K562 (cell line): ENCODE measurements around the gene HTR4. TPM values are rescaled to one million over a fixed set of nuclear protein-coding genes. Genes with fewer than 3 reads are reported as not detected.

ENCODE experiments used
- ATAC-seq: fragments of 200-7000 bp; cut with Tn5 transposase; 3 replicates; pipeline ENCODE4 v1.9.1; 2020; ENCODE audit warnings: moderate library complexity
- BruUV-seq: library from RNA; stranded (reverse); fragments of 400-500 nt; replicated peaks from 2 replicates; lab custom pipeline; 2021; lab: Mats Ljungman, UMichigan
- CTCF ChIA-PET: fragments of 300-600 bp; formaldehyde crosslinking; extraction: SDS; loops from one replicate; lab custom pipeline; 2021; ENCODE audit warnings: low intra/inter-chr PET ratio; lab: Yijun Ruan, JAX
- POLR2A ChIA-PET: fragments of 300-600, 350-650 bp; sonication (Branson Sonifier 250); formaldehyde crosslinking; extraction: SDS; loops from one replicate; lab custom pipeline; 2021; ENCODE audit warnings: antibody characterized with exemption, inconsistent platforms; lab: Yijun Ruan, JAX
- DNase-seq, 4 experiments: peaks; one replicate each; pipeline versions ENCODE4 v3.0.0 to v3.0.0-alpha.2; 2011 to 2018; ENCODE audit warnings: low spot score in 3 of 4, mixed read lengths in 3 of 4; ENCODE audit errors: extremely low read depth in 1 of 4
- FAIRE-seq: peaks from 2 replicates; lab custom pipeline; 2011; peaks lifted over from hg19 to GRCh38; lab: Jason Lieb, UNC
- H2AFZ ChIP-seq: 2 replicates; pipeline ENCODE4 v1.6.0; 2011; ENCODE audit warnings: low read depth, low read length, control low read depth, inconsistent platforms
- H3K27ac ChIP-seq: fragments of 200-600 bp; 3 replicates; pipeline ENCODE4 v1.8.0; 2011; ENCODE audit warnings: low read depth, mild to moderate bottlenecking, control low read depth, inconsistent platforms, low read length, moderate library complexity, mixed read lengths; ENCODE audit errors: extremely low read depth
- H3K27me3 ChIP-seq, 2 experiments: fragments of 300-600 bp in 1 of 2; 2 replicates in 1 of 2; 3 replicates in 1 of 2; pipeline versions ENCODE4 v1.6.0 to v1.8.0; 2011; ENCODE audit warnings: inconsistent platforms in 2 of 2, low read length in 2 of 2, mild to moderate bottlenecking in 1 of 2, mixed read lengths in 1 of 2, moderate library complexity in 1 of 2; ENCODE audit not compliant: control insufficient read depth in 2 of 2, insufficient read depth in 2 of 2
- H3K36me3 ChIP-seq: fragments of 300-600 bp; 3 replicates; pipeline ENCODE4 v1.8.0; 2011; ENCODE audit warnings: mild to moderate bottlenecking, low read length, inconsistent platforms; ENCODE audit not compliant: control insufficient read depth, insufficient read depth
- H3K4me1 ChIP-seq, 2 experiments: fragments of 200-600 bp in 1 of 2; replicated peaks in 1 of 2; 2 replicates in 1 of 2; 3 replicates in 1 of 2; pipeline versions ENCODE4 v1.5.1 to v1.8.0; 2011; ENCODE audit warnings: inconsistent platforms in 2 of 2, low read length in 2 of 2, mild to moderate bottlenecking in 1 of 2, mixed read lengths in 1 of 2, moderate library complexity in 1 of 2; ENCODE audit not compliant: control insufficient read depth in 2 of 2, insufficient read depth in 2 of 2
- H3K4me2 ChIP-seq: 2 replicates; pipeline ENCODE4 v1.6.1; 2011; ENCODE audit warnings: low read length, control low read depth, inconsistent platforms, mixed read lengths; ENCODE audit not compliant: insufficient read depth
- H3K4me3 ChIP-seq: fragments of 200-600 bp; sonication (generic), shearing (Covaris generic); 2 replicates; pipeline ENCODE4 v1.5.1; 2016; ENCODE audit warnings: control low read depth, inconsistent platforms
- H3K79me2 ChIP-seq: fragments of 200-600 bp; 3 replicates; pipeline ENCODE4 v1.8.0; 2011; ENCODE audit warnings: low read length, inconsistent platforms; ENCODE audit not compliant: control insufficient read depth, insufficient read depth
- H3K9ac ChIP-seq, 2 experiments: 2 replicates each; pipeline versions ENCODE4 v1.6.0 to v1.6.1; 2011; ENCODE audit warnings: low read depth in 2 of 2, low read length in 2 of 2, control low read depth in 1 of 2, inconsistent platforms in 1 of 2, mild to moderate bottlenecking in 1 of 2, mixed read lengths in 1 of 2; ENCODE audit not compliant: insufficient read depth in 1 of 2
- H3K9me1 ChIP-seq: one replicate; pipeline ENCODE4 v1.6.0; 2011; ENCODE audit warnings: inconsistent platforms, mild to moderate bottlenecking, low read length, moderate library complexity; ENCODE audit not compliant: control insufficient read depth, insufficient read depth
- H3K9me3 ChIP-seq: replicated peaks from 2 replicates; pipeline ENCODE4 v1.5.1; 2011; ENCODE audit warnings: low read depth, low read length, inconsistent platforms; ENCODE audit not compliant: control insufficient read depth, insufficient read depth
- H4K20me1 ChIP-seq: replicated peaks from 2 replicates; pipeline ENCODE4 v1.6.1; 2011; ENCODE audit warnings: low read length, inconsistent platforms, mixed read lengths; ENCODE audit not compliant: control insufficient read depth, insufficient read depth
- CGGBP1 ChIP-seq: fragments of 250-450 bp; sonication (Bioruptor Pico); IDR thresholded peaks from 2 replicates; pipeline ENCODE4 v1.9.0; 2021; ENCODE audit warnings: mild to moderate bottlenecking
- DNMT1 ChIP-seq: fragments of 450-650 bp; IDR thresholded peaks from 2 replicates; pipeline ENCODE4 v1.6.1; 2016; ENCODE audit warnings: antibody characterized with exemption, mild to moderate bottlenecking
- GTF2B ChIP-seq: IDR thresholded peaks from 2 replicates; pipeline ENCODE4 v1.6.1; 2011; ENCODE audit not compliant: insufficient read length; ENCODE audit errors: extremely low read depth
- HMGXB4 ChIP-seq: sonication (generic); formaldehyde crosslinking; IDR thresholded peaks from 2 replicates; pipeline ENCODE4 v1.8.1; 2023; ENCODE audit warnings: mild to moderate bottlenecking, missing genetic modification reagents
- KLF13 ChIP-seq: fragments of 450-650 bp; IDR thresholded peaks from 2 replicates; pipeline ENCODE4 v1.6.1; 2016; ENCODE audit warnings: missing genetic modification characterization, low read depth, mild to moderate bottlenecking, missing compliant biosample characterization, moderate library complexity, borderline replicate concordance
- MAX ChIP-seq: sonication (generic); formaldehyde crosslinking; IDR thresholded peaks from 2 replicates; pipeline ENCODE4 v1.9.0; 2022; ENCODE audit warnings: mild to moderate bottlenecking, missing genetic modification reagents
- MLLT1 ChIP-seq, 2 experiments: fragments of 450-650 bp; IDR thresholded peaks; 2 replicates each; pipeline ENCODE4 v1.6.1; 2016
- NR4A1 ChIP-seq, 2 experiments: fragments of 250-450 bp in 1 of 2; fragments of 450-650 bp in 1 of 2; sonication (Bioruptor Pico) in 1 of 2; IDR thresholded peaks; 2 replicates each; pipeline versions ENCODE4 v1.4.0 to v1.6.1; 2016 to 2020; ENCODE audit warnings: mild to moderate bottlenecking in 2 of 2, missing compliant biosample characterization in 1 of 2, missing genetic modification characterization in 1 of 2, moderate library complexity in 1 of 2
- RCOR1 ChIP-seq, 2 experiments: IDR thresholded peaks; 2 replicates each; pipeline ENCODE4 v1.6.1; 2012; ENCODE audit warnings: low read depth in 2 of 2, low read length in 2 of 2, borderline replicate concordance in 1 of 2, improper control_type of control experiment in 1 of 2
- TARDBP ChIP-seq: fragments of 450-650 bp; IDR thresholded peaks from 2 replicates; pipeline ENCODE4 v1.6.1; 2016
- TCFL5 ChIP-seq: fragments of 250-450 bp; sonication (Bioruptor Pico); conservative IDR thresholded peaks from 2 replicates; pipeline ENCODE4 v1.6.1; 2021; ENCODE audit warnings: mild to moderate bottlenecking, moderate library complexity, matching md5 sums
- ZNF224 ChIP-seq: sonication (generic); formaldehyde crosslinking; IDR thresholded peaks from 2 replicates; pipeline ENCODE4 v1.8.0; 2022; ENCODE audit warnings: mild to moderate bottlenecking, missing genetic modification reagents
- ZNF253 ChIP-seq: fragments of 250-450 bp; sonication (Bioruptor Pico); conservative IDR thresholded peaks from 2 replicates; pipeline ENCODE4 v1.6.1; 2021; ENCODE audit warnings: mild to moderate bottlenecking
- ZNF764 ChIP-seq: fragments of 250-450 bp; sonication (Bioruptor Pico); IDR thresholded peaks from 2 replicates; pipeline ENCODE4 v1.4.0; 2020; ENCODE audit warnings: low read depth, mild to moderate bottlenecking, moderate library complexity
- WGBS: fragments of 100-300 bp; shearing (Covaris generic); methylation state at CpG from one replicate; pipeline ENCODE4 v1.1.6; 2016; ENCODE audit warnings: low coverage, mixed read lengths; ENCODE audit not compliant: insufficient coverage; ENCODE audit errors: missing lambda C conversion rate; 5-methylcytosine and 5-hydroxymethylcytosine counted together
- in situ Hi-C: fragments of 300-500 bp; cut with MboI; formaldehyde crosslinking; loops from 4 replicates; pipeline ENCODE4 v1.15.0; 2018; ENCODE audit warnings: inconsistent platforms, mixed read lengths
- intact Hi-C: fragments of 100-400 bp; cut with micrococcal nuclease; formaldehyde crosslinking; loops from 2 replicates; pipeline ENCODE4 v1.14.2; 2022
- polyA plus RNA-seq, 8 experiments: library from polyadenylated mRNA; depleted of rRNA in 4 of 8; stranded (reverse) in 5 of 8; unstranded in 3 of 8; fragments of >200 nt; fragmentation: Nextera tagmentation in 2 of 8; fragmentation: Illumina TruSeq in 1 of 8; extraction: Ambion mirVana in 2 of 8; extraction: Trizol in 1 of 8; gene quantifications; 2 replicates each; pipeline versions ENCODE4 v1.2.1 to v1.2.3, GENCODE V29; 2011 to 2014; ENCODE audit warnings: inconsistent platforms in 1 of 8, missing spikeins in 1 of 8
- total RNA-seq, 7 experiments: library from RNA; depleted of rRNA in 6 of 7; stranded (reverse); fragments of >200 nt in 6 of 7; fragmentation: Illumina TruSeq in 2 of 7; extraction: Trizol in 2 of 7; gene quantifications; 2 replicates each; pipeline versions ENCODE4 v1.2.1 to v1.2.3, GENCODE V29; 2011 to 2021; ENCODE audit warnings: low replicate concordance in 1 of 7

Gene HTR4
- total and polyA plus RNA-seq, 9 of the 15 experiments (the other 6 are each of a cell fraction or from before 2014, with no cell fraction given), result 0.13 TPM; not detected in 8

GRCh38 chr5:148445578-148445977 lies 208.7 kb downstream of the HTR4 start:
- BruUV-seq, result no TSS peak
- no peaks in the 10 kb centered on the region for H3K79me2 ChIP-seq
- intact Hi-C loops (loop anchor here (2.0 to 10.0 kb wide), 3 partner anchors 37 to 591 kb away; no protein-coding TSS in a partner anchor), in situ Hi-C loops (loop anchor here (5.0 to 25.0 kb wide), 4 partner anchors 242 to 817 kb away; partner anchors contain the start of gene AFAP1L1)
- no peak overlapping the region for H3K27ac ChIP-seq
- FAIRE-seq (no peak), DNase-seq (no peak), ATAC-seq (no peak)
- H3K9me1 ChIP-seq, result no peaks in the 10 kb centered on the region
- H3K4me3 ChIP-seq, result no peak overlapping the region
- no peak overlapping the region for H3K9ac ChIP-seq
- TF ChIP-seq ZNF224 (CRISPR knock-in tag), result no peak
- no peak for TF ChIP-seq TARDBP
- no peak for TF ChIP-seq MAX (CRISPR knock-in tag)
- TF ChIP-seq KLF13 (tag), result no peak
- TF ChIP-seq MLLT1 (IDR thresholded peaks at IDR 0.05), result no peak
- no peak for TF ChIP-seq ZNF764 (CRISPR knock-in tag)
- TF ChIP-seq ZNF253 (CRISPR knock-in tag), result no peak
- no peak for TF ChIP-seq GTF2B
- TF ChIP-seq NR4A1 (CRISPR knock-in tag; IDR thresholded peaks at IDR 0.05), result no peak
- no peak for TF ChIP-seq NR4A1 (tag; IDR thresholded peaks at IDR 0.05)
- no peak for TF ChIP-seq HMGXB4 (CRISPR knock-in tag)
- no peak for TF ChIP-seq TCFL5 (CRISPR knock-in tag)
- no peak for TF ChIP-seq DNMT1
- no peak for TF ChIP-seq RCOR1 (IDR thresholded peaks at IDR 0.05; ENCODE audit: borderline replicate concordance in 1 of 2, low read depth in 2 of 2, low read length in 2 of 2)
- TF ChIP-seq CGGBP1, result no peak
- WGBS, result 31% methylated on average over 3 of the region's 3 CpGs
- no peaks in the 10 kb centered on the region for H3K27me3 ChIP-seq
- H3K4me2 ChIP-seq, result no peak overlapping the region
- no peaks in the 10 kb centered on the region for H3K4me1 ChIP-seq
- CTCF ChIA-PET, result interaction anchor here (3.5 kb wide), 2 partner anchors 241 to 285 kb away, joined by 33 to 84 read pairs; no protein-coding TSS in a partner anchor
- POLR2A ChIA-PET, result no interaction called here
- H4K20me1 ChIP-seq, result no peaks in the 10 kb centered on the region
- no peak overlapping the region for H2AFZ ChIP-seq
- peaks cover 19% of the 10 kb centered on the region; the same call in 1 of the 3 replicates for H3K36me3 ChIP-seq
- H3K9me3 ChIP-seq, result no peaks in the 10 kb centered on the region
